GM10248 (cell line): Measurements from ENCODE around the gene LGR6.

Experiments
- CTCF ChIA-PET: fragments of 300-600 bp; sonication (Branson Sonifier 250); formaldehyde crosslinking; extraction: SDS; loops from one replicate; lab custom pipeline; 2021; ENCODE audit warnings: antibody characterized with exemption; lab: Yijun Ruan, JAX
- POLR2A ChIA-PET: fragments of 350-650 bp; sonication (Branson Sonifier 250); formaldehyde crosslinking; extraction: SDS; loops from one replicate; lab custom pipeline; 2020; ENCODE audit warnings: antibody characterized with exemption; lab: Yijun Ruan, JAX
- DNase-seq: peaks from one replicate; pipeline ENCODE4 v3.0.0; 2012; ENCODE audit errors: extremely low spot score
- TF ChIP-seq, protein P1 (sequence below): IDR thresholded peaks from 2 replicates; pipeline ENCODE4 v1.5.1; 2012; ENCODE audit warnings: mild to moderate bottlenecking, low read depth; ENCODE audit errors: extremely low read depth, missing control alignments, control extremely low read depth

Gene LGR6

DNA sequence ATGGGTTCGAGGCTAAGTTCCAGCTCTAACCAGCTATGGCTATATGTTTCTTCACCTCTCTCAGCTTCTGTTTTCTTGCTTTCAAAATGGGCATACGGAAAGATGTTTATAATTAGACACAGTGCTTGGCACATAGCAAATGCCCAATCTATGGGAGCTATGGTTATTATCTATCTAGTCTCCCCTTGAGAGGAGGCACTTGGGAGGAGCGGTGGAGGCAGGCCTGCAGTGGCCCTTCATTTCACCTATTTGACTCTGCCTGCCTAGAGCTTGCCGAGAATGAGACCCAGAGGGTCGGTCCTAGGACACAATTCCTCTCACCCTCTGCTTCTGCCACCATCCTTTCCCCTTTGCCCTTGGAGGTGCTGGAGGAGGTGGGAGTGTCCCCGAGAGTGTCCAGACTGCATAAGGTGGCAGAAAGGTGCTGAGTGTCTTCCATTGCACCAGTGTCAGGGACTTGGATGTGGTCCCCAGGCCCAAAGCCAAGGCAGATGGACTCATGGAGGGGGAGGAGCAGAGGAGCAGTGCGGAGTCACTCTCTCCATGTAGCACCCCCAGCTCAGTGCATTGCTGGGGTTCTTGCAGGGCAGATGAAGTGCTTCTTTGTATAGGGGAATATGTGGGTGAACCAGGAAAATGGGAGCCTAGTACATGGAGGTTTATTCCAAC is 9.0 kb downstream of the LGR6 start:
- CTCF ChIA-PET: interaction anchor here (1.2 to 1.7 kb wide), 2 partner anchors 9 to 13 kb away, joined by 4 to 10 read pairs; partner anchors contain the start of gene LGR6
- TF ChIP-seq, protein P1, sequence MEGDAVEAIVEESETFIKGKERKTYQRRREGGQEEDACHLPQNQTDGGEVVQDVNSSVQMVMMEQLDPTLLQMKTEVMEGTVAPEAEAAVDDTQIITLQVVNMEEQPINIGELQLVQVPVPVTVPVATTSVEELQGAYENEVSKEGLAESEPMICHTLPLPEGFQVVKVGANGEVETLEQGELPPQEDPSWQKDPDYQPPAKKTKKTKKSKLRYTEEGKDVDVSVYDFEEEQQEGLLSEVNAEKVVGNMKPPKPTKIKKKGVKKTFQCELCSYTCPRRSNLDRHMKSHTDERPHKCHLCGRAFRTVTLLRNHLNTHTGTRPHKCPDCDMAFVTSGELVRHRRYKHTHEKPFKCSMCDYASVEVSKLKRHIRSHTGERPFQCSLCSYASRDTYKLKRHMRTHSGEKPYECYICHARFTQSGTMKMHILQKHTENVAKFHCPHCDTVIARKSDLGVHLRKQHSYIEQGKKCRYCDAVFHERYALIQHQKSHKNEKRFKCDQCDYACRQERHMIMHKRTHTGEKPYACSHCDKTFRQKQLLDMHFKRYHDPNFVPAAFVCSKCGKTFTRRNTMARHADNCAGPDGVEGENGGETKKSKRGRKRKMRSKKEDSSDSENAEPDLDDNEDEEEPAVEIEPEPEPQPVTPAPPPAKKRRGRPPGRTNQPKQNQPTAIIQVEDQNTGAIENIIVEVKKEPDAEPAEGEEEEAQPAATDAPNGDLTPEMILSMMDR: no peak
- no peak for DNase-seq
- POLR2A ChIA-PET: no interaction called here

DNA sequence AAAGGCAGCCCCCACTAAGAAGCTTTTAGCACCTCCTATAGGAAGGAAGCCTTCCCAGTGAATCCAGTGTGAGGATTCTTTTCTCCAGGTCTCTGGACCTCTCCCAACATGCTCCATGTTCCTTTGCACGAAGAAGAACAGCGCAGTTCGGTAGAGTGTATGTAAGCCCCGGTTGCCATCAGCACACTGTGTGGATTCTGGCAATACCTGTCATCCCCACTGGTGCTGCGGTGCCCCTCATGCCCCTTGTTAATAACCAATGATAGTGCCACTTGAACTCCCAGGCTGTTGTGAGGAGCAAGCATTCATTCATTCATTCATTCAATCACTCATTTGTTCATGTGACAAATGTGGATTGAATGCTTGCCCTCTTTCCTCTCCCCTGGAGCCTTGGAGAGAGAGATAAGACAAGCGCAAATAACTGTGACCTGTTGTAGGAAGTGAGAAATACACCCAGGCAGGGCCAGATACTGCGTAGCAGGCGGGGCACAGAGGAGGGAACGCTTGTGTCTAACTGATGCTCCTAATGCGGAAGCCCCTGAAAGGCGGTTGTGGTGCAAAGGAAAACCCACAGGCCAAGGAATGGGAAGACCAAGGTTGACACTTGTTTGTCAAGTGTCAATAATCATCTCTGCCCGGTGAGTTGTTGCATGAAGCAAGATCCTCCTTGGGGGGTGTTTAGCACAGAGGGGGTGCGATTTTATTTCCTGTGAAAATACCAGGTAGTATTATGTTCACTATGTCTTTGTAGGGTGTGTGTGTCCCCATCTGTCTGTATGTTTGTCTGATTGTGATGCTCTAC is 9.8 kb downstream of the LGR6 start:
- DNase-seq: no peak
- POLR2A ChIA-PET: no interaction called here
- TF ChIP-seq, protein P1: no peak
- CTCF ChIA-PET: interaction anchor here (1.2 to 1.7 kb wide), 2 partner anchors 10 to 14 kb away, joined by 4 to 10 read pairs; partner anchors contain the start of gene LGR6

DNA sequence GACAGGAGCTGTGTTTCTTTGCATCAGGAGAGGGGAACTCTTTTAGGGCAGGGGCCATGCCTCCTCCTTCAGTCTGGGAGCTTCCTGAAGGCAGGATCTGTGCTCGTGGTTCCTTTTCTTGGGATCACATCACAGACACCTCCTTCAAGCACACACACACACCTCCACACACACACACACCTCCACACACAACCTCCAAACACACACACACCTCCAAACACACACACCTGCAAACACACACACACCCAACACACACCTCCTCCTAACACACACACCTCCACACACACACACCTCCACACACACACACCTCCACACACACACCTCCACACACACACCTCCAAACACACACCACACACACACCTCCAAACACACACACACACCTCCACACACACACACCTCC is 10.5 kb downstream of the LGR6 start:
- no peak for DNase-seq
- CTCF ChIA-PET: no interaction called here
- TF ChIP-seq, protein P1: no peak
- POLR2A ChIA-PET: no interaction called here

DNA sequence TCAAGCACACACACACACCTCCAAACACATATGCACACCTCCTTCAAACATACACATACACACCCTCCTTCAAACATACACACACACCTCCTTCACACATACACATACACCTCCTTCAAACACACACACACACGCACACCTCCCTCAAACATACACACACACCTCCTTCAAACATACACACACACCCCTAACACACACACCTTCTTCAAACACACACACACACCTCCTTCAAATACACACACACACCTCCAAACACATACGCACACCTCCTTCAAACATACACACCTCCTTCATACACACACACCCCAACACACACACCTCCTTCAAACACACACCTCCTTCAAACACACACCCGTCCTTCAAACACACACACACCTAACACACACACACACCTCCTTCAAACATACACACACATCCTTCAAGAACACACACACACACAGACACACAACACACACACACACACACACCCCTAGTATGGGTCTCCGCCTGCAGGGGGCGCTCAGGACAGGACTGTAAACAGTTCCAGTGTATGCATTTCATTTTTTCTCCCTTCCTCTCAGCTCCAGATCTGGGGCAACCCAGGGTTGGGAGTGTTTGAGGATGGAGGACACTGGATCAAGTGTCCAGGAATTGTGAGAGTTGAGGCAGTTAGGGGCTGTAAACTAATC is 12.1 kb downstream of the LGR6 start:
- TF ChIP-seq, protein P1: no peak
- CTCF ChIA-PET: interaction anchor here (1.0 to 1.7 kb wide), 2 partner anchors 13 to 70 kb away, joined by 3 to 6 read pairs; no protein-coding TSS in a partner anchor
- POLR2A ChIA-PET: no interaction called here
- no peak for DNase-seq

DNA sequence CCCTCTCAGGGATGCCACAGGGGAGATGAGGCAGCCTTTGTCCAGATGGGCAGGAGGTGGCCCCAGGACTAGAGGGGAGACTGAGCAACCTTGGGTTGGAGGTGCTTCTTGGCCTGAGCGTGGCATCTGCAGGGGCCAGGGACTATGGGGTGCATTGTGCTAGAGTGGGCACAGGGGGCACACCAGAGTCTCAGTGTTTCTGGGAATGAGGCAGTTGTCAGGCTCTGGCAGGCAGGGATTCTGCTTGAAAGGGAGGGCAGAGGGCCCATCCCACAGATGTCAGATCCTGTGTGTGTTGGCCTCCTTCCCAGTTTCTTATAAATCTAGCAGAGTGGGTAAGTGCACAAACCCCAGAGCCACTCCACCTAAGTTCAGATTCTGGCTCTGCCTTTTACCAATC is 13.7 kb downstream of the LGR6 start:
- no peak for DNase-seq
- ChIA-PET POLR2A (no interaction called here), CTCF (interaction anchor here (1.7 kb wide), 1 partner anchor 15 kb away, joined by 6 read pairs; no protein-coding TSS in a partner anchor)
- TF ChIP-seq, protein P1: no peak

DNA sequence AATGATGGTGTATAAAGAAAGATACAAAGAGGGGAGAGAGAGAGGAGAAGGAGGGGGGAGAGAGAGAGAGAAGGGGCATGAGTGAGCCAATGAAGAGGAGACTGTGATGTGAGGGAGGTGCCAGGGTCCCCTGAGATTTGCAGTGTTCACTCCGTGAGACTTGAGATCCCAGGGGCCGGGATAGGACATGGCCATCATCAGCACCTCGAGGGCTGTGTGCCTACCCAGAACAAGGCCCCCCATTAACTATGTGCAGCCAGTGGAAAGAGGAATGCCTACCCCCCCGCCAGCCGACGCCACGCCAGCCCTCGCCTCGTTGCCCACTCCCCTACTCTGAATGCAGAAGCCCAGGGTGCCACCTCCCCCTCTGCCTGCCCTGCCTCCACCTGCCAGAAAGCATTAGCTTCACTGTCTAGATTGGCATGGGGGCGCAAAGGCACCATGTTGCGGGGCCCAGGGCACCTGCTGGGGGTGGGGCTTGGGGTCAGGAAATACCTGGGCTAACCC is 14.8 kb downstream of the LGR6 start:
- ChIA-PET POLR2A (no interaction called here), CTCF (interaction anchor here (2.1 kb wide), 1 partner anchor 19 kb away, joined by 8 read pairs; no protein-coding TSS in a partner anchor)
- TF ChIP-seq, protein P1: no peak
- no peak for DNase-seq
